Uterus (tissue), 4 donors: Measurements from ENCODE around the gene C1QL2. TPM values are rescaled to one million over a fixed set of nuclear protein-coding genes. Genes with fewer than 3 reads are reported as not detected.

Source experiments
- DNase-seq, 2 donors: peaks; one replicate each; pipeline ENCODE4 v3.0.0-alpha.2; 2019 to 2020
- H3K27ac ChIP-seq, 2 donors: fragments of 200-600 bp; sonication (generic); 1 replicate in 1 of 2; 2 replicates in 1 of 2; pipeline ENCODE4 v1.5.1; 2016 to 2018
- H3K27me3 ChIP-seq, 2 donors: fragments of 200-600 bp; sonication (generic); one replicate each; pipeline ENCODE4 v1.5.1; 2018 to 2019; ENCODE audit warnings: control low read depth in 1 of 2
- H3K36me3 ChIP-seq, 2 donors: fragments of 200-600 bp; sonication (generic); one replicate each; pipeline ENCODE4 v1.5.1; 2019; ENCODE audit warnings: control low read depth in 1 of 2
- H3K4me1 ChIP-seq, 2 donors: fragments of 200-600 bp; sonication (generic); one replicate each; pipeline ENCODE4 v1.5.1; 2018 to 2019; ENCODE audit warnings: control low read depth in 1 of 2
- H3K4me3 ChIP-seq, 2 donors: fragments of 200-600 bp; sonication (generic); 1 replicate in 1 of 2; 2 replicates in 1 of 2; pipeline ENCODE4 v1.5.1; 2018 to 2019; ENCODE audit warnings: mild to moderate bottlenecking in 1 of 2
- H3K9me3 ChIP-seq, 2 donors: fragments of 200-600 bp; sonication (generic); one replicate each; pipeline ENCODE4 v1.5.1; 2019; ENCODE audit warnings: control low read depth in 1 of 2
- CTCF ChIP-seq, 4 experiments: fragments of 200-600 bp in 2 of 4; fragments of 450-650 bp in 2 of 4; sonication (generic) in 2 of 4; IDR thresholded peaks; one replicate each; pipeline ENCODE4 v1.5.1; 2016 to 2019; ENCODE audit warnings: antibody characterized with exemption in 4 of 4, mild to moderate bottlenecking in 2 of 4, moderate library complexity in 1 of 4
- POLR2A ChIP-seq, 2 donors: fragments of 450-650 bp; IDR thresholded peaks; one replicate each; pipeline ENCODE4 v1.6.1; 2016; ENCODE audit warnings: antibody characterized with exemption in 2 of 2, mild to moderate bottlenecking in 1 of 2, moderate library complexity in 1 of 2
- intact Hi-C: fragments of 100-400 bp; cut with DNase I; formaldehyde crosslinking; loops from one replicate; pipeline ENCODE4 v1.15.1; 2023; ENCODE audit warnings: low total_unique reads
- total RNA-seq, 4 donors: library from RNA; depleted of rRNA in 3 of 4; stranded (reverse); fragments of >200 nt in 3 of 4; gene quantifications; one replicate each; pipeline versions ENCODE4 v1.1.0 to v1.2.4, GENCODE V29; 2014 to 2023
- donor health status: DM: yes; HTN: yes; CAD: no.

C1QL2 gene
- total RNA-seq, 4 donors from 2014 or later: not detected

- DNase-seq: no peak
- no peak overlapping the region for H3K27ac ChIP-seq
- no peaks in the 10 kb centered on the region for H3K27me3 ChIP-seq
- no peaks in the 10 kb centered on the region for H3K4me1 ChIP-seq
- no peak overlapping the region for H3K4me3 ChIP-seq
- no peaks in the 10 kb centered on the region for H3K36me3 ChIP-seq
- intact Hi-C loops: no loop called here
- no peaks in the 10 kb centered on the region for H3K9me3 ChIP-seq
- TF ChIP-seq CTCF (IDR thresholded peaks at IDR 0.05) (no peak), POLR2A (IDR thresholded peaks at IDR 0.05) (no peak)
Measured at GRCh38 chr2:119126650-119127049, 31.9 kb downstream of the C1QL2 start.

GRCh38 chr2:119123389-119123788 lies 35.2 kb downstream of the C1QL2 start:
- no peaks in the 10 kb centered on the region for H3K9me3 ChIP-seq
- no peaks in the 10 kb centered on the region for H3K36me3 ChIP-seq
- no peaks in the 10 kb centered on the region for H3K27me3 ChIP-seq
- TF ChIP-seq CTCF (IDR thresholded peaks at IDR 0.05) (no peak), POLR2A (IDR thresholded peaks at IDR 0.05) (no peak)
- H3K4me1 ChIP-seq: no peaks in the 10 kb centered on the region
- no peak overlapping the region for H3K27ac ChIP-seq
- no peak overlapping the region for H3K4me3 ChIP-seq
- intact Hi-C loops: no loop called here
- DNase-seq: no peak

GRCh38 chr2:119122663-119123062 lies 35.9 kb downstream of the C1QL2 start:
- TF ChIP-seq CTCF (IDR thresholded peaks at IDR 0.05) (no peak), POLR2A (IDR thresholded peaks at IDR 0.05) (no peak)
- Histone ChIP-seq H3K27me3 (no peaks in the 10 kb centered on the region), H3K4me3 (no peak overlapping the region), H3K27ac (no peak overlapping the region), H3K9me3 (no peaks in the 10 kb centered on the region), H3K4me1 (no peaks in the 10 kb centered on the region), H3K36me3 (no peaks in the 10 kb centered on the region)
- no peak for DNase-seq
- intact Hi-C loops: no loop called here

GRCh38 chr2:119119999-119120756 lies 38.4 kb downstream of the C1QL2 start:
- TF ChIP-seq CTCF (IDR thresholded peaks at IDR 0.05) (no peak), POLR2A (IDR thresholded peaks at IDR 0.05) (no peak)
- H3K27me3 ChIP-seq: no peaks in the 10 kb centered on the region
- no peak for DNase-seq
- no peak overlapping the region for H3K4me3 ChIP-seq
- no peaks in the 10 kb centered on the region for H3K4me1 ChIP-seq
- no peak overlapping the region for H3K27ac ChIP-seq
- no peaks in the 10 kb centered on the region for H3K9me3 ChIP-seq
- intact Hi-C loops: no loop called here
- no peaks in the 10 kb centered on the region for H3K36me3 ChIP-seq

- intact Hi-C loops: no loop called here
- Histone ChIP-seq H3K9me3 (no peaks in the 10 kb centered on the region), H3K36me3 (no peaks in the 10 kb centered on the region), H3K4me1 (no peaks in the 10 kb centered on the region), H3K4me3 (no peak overlapping the region), H3K27me3 (no peaks in the 10 kb centered on the region), H3K27ac (no peak overlapping the region)
- TF ChIP-seq CTCF (IDR thresholded peaks at IDR 0.05) (no peak), POLR2A (IDR thresholded peaks at IDR 0.05) (no peak)
- no peak for DNase-seq
Measured at GRCh38 chr2:119119076-119119785, 39.3 kb downstream of the C1QL2 start.
